Measurements from ENCODE around the gene FLVCR2. TPM values are rescaled to one million over a fixed set of nuclear protein-coding genes. Genes with fewer than 3 reads are reported as not detected.

FLVCR2 gene
- total and polyA plus RNA-seq, 8 donors: 0.33 to 6.3 (median 2.4) TPM

DNA sequence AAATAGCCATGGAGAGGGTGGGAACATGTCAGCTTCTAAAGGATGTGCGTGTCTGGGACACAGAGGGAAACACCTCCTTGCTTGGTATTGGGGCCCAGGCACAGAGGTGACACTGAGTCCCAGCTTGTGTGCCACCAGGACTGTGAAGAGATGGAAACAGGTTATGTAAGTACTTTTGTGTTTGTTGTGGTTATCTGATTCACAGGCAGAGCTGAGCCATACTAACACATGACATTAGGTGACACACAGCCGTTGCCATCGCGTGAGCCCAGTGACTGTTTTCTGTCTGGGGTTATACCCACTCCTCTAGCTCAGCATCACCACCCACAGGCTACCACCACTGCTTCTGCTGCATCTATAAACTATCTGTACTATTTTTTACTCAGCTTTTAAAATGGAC is 12.1 kb upstream of the FLVCR2 start:
- no peak overlapping the region for H3K27ac ChIP-seq
- no peaks in the 10 kb centered on the region for H3K36me3 ChIP-seq
- ATAC-seq: no peak
- no peaks in the 10 kb centered on the region for H3K9me3 ChIP-seq
- TF ChIP-seq CTCF (IDR thresholded peaks at IDR 0.05): no peak
- H3K4me3 ChIP-seq: no peak overlapping the region
- no peaks in the 10 kb centered on the region for H3K27me3 ChIP-seq
- DNase-seq: no peak
- no peaks in the 10 kb centered on the region for H3K4me1 ChIP-seq
- FAIRE-seq: no peak
- intact Hi-C loops (cut with DNase I): no loop called here
- WGBS, 2 donors: 49 to 60% methylated on average over 4 of the region's 4 CpGs

DNA sequence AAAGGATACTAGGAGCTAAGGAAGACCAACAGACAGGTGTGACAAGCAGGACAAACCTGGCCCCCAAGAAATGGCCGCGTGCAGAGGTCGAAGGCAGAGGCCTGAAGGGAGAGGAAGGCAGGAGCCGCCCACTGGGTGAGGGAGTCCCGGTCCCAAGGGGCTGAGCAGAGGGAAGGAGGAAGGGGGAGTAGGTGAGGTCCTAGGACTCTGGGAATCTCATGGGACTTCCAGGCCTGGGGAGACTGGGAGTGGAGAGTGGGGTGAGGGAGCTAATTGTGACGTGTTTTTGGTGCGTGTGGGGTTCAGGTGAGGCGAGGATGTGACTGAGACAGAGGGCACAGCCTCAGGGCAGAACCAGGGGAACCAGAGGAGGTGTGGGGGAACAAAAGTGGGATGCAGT is 11.7 kb upstream of the FLVCR2 start:
- Histone ChIP-seq H3K36me3 (no peaks in the 10 kb centered on the region), H3K4me1 (no peaks in the 10 kb centered on the region), H3K4me3 (no peak overlapping the region), H3K27ac (no peak overlapping the region), H3K9me3 (no peaks in the 10 kb centered on the region), H3K27me3 (no peaks in the 10 kb centered on the region)
- FAIRE-seq (no peak), DNase-seq (no peak), ATAC-seq (no peak)
- no peak for TF ChIP-seq CTCF (IDR thresholded peaks at IDR 0.05)
- 74 to 79% methylated on average over 8 of the region's 8 CpGs for WGBS, 2 donors
- intact Hi-C loops (cut with DNase I): no loop called here

GRCh38 chr14:75568140-75568539 is 10.3 kb upstream of the FLVCR2 start:
- WGBS, 2 donors: 80 to 84% methylated on average over 7 of the region's 7 CpGs

DNA sequence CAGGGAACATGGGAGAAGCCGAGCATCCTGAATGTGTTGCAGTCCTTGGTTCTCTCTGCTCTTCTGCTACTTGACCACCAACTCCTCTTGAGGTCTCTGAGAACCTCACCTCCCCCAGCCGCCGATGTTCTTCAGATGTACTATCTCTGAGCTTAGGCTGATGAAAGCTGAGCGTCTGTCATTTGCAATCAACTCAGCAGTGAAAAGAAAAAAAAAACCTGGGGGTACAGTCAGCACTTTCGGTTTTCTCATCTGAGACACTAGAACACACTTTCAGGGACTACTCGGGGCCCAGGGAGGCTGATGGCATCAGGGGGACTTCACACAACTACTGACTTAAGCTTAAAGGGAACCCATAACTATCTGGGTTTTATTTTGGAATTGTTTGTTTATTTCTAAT is 9.6 kb upstream of the FLVCR2 start:
- WGBS, 2 donors: 79 to 84% methylated on average over 6 of the region's 6 CpGs
- FAIRE-seq: no peak
- H3K36me3 ChIP-seq: no peaks in the 10 kb centered on the region
- no peak for TF ChIP-seq CTCF (IDR thresholded peaks at IDR 0.05)
- H3K4me3 ChIP-seq: no peak overlapping the region
- no peaks in the 10 kb centered on the region for H3K27me3 ChIP-seq
- no peaks in the 10 kb centered on the region for H3K9me3 ChIP-seq
- intact Hi-C loops (cut with DNase I): no loop called here
- no peak overlapping the region for H3K27ac ChIP-seq
- no peak for DNase-seq
- no peak for ATAC-seq
- no peaks in the 10 kb centered on the region for H3K4me1 ChIP-seq

More at GRCh38 chr14:75568140-75568539, 10.3 kb upstream of the FLVCR2 start:
- Histone ChIP-seq H3K27me3 (no peaks in the 10 kb centered on the region), H3K4me3 (no peak overlapping the region), H3K27ac (no peak overlapping the region), H3K9me3 (no peaks in the 10 kb centered on the region), H3K4me1 (no peaks in the 10 kb centered on the region), H3K36me3 (no peaks in the 10 kb centered on the region)
- DNase-seq (no peak), FAIRE-seq (no peak), ATAC-seq (no peak)
- intact Hi-C loops (cut with DNase I): no loop called here
- TF ChIP-seq CTCF (IDR thresholded peaks at IDR 0.05): no peak

- H3K9me3 ChIP-seq: no peaks in the 10 kb centered on the region
- no peaks in the 10 kb centered on the region for H3K4me1 ChIP-seq
- WGBS, 2 donors: 36 to 50% methylated on average over 2 of the region's 2 CpGs
- no peak overlapping the region for H3K27ac ChIP-seq
- no peaks in the 10 kb centered on the region for H3K27me3 ChIP-seq
- intact Hi-C loops (cut with DNase I): loop anchor here in 1 of 3 donors (10.0 kb wide), 1 partner anchor 84 kb away; no protein-coding TSS in a partner anchor
- no peak for ATAC-seq
- H3K4me3 ChIP-seq: no peak overlapping the region
- no peak for FAIRE-seq
- DNase-seq: no peak
- no peaks in the 10 kb centered on the region for H3K36me3 ChIP-seq
- TF ChIP-seq CTCF (IDR thresholded peaks at IDR 0.05): no peak
Observed at GRCh38 chr14:75570797-75571196, 7.6 kb upstream of the FLVCR2 start.
